Small intestine (tissue), 7 donors: ENCODE results near the gene KLHL18. TPM values are rescaled to one million over a fixed set of nuclear protein-coding genes. Genes with fewer than 3 reads are reported as not detected.

Experiments used
- DNase-seq, 2 donors: peaks; one replicate each; pipeline versions ENCODE4 v3.0.0 to v3.0.0-alpha.2; 2013
- FAIRE-seq: peaks from 2 replicates; lab custom pipeline; 2012; peaks lifted over from hg19 to GRCh38; lab: Jason Lieb, UNC
- H3K27ac ChIP-seq, 3 donors: one replicate each; pipeline ENCODE4 v1.5.1; 2013; ENCODE audit warnings: low read length in 2 of 3, mild to moderate bottlenecking in 2 of 3, control low read depth in 1 of 3, inconsistent platforms in 1 of 3, low read depth in 1 of 3, moderate library complexity in 1 of 3
- H3K27me3 ChIP-seq, 3 donors: one replicate each; pipeline ENCODE4 v1.6.1; 2013; ENCODE audit warnings: low read length in 3 of 3, inconsistent platforms in 1 of 3; ENCODE audit not compliant: control insufficient read depth in 3 of 3, insufficient read depth in 3 of 3
- H3K36me3 ChIP-seq, 3 donors: one replicate each; pipeline ENCODE4 v1.6.1; 2013; ENCODE audit warnings: low read length in 3 of 3, inconsistent platforms in 1 of 3, low read depth in 1 of 3, mild to moderate bottlenecking in 1 of 3, moderate library complexity in 1 of 3; ENCODE audit not compliant: control insufficient read depth in 3 of 3, insufficient read depth in 2 of 3
- H3K4me1 ChIP-seq, 3 donors: one replicate each; pipeline ENCODE4 v1.6.1; 2013; ENCODE audit warnings: low read length in 2 of 3, inconsistent platforms in 1 of 3, low read depth in 1 of 3, mild to moderate bottlenecking in 1 of 3, moderate library complexity in 1 of 3; ENCODE audit not compliant: control insufficient read depth in 3 of 3, insufficient read depth in 2 of 3
- H3K4me3 ChIP-seq, 3 donors: one replicate each; pipeline ENCODE4 v1.5.1; 2013; ENCODE audit warnings: low read length in 3 of 3, control low read depth in 1 of 3, inconsistent platforms in 1 of 3, low read depth in 1 of 3, mild to moderate bottlenecking in 1 of 3, moderate library complexity in 1 of 3
- H3K9me3 ChIP-seq, 2 donors: one replicate each; pipeline ENCODE4 v1.6.1; 2013; ENCODE audit warnings: low read depth in 1 of 2, low read length in 1 of 2; ENCODE audit not compliant: control insufficient read depth in 2 of 2, insufficient read depth in 1 of 2
- WGBS, 3 donors: extraction: QIAGEN DNeasy Blood & Tissue Kit; methylation state at CpG; one replicate each; pipeline ENCODE4 v1.1.7; 2013; 5-methylcytosine and 5-hydroxymethylcytosine counted together
- polyA plus RNA-seq, 4 donors: library from polyadenylated mRNA; stranded (reverse) in 3 of 4; unstranded in 1 of 4; fragments of 200-250 nt in 3 of 4; fragments of 120-200 nt in 1 of 4; gene quantifications; one replicate each; pipeline versions ENCODE4 v1.2.1 to v1.2.3, GENCODE V29; 2013
- donor health status: healthy with polysubstance abuse.
- donor health status: control.
- donor health status: control.
- donor health status: Bipolar disorder and iron deficiency.
- donor health status: healthy.

The KLHL18 gene
- polyA plus RNA-seq, 4 donors, result 8.8 to 23.3 (median 17.6) TPM

DNA sequence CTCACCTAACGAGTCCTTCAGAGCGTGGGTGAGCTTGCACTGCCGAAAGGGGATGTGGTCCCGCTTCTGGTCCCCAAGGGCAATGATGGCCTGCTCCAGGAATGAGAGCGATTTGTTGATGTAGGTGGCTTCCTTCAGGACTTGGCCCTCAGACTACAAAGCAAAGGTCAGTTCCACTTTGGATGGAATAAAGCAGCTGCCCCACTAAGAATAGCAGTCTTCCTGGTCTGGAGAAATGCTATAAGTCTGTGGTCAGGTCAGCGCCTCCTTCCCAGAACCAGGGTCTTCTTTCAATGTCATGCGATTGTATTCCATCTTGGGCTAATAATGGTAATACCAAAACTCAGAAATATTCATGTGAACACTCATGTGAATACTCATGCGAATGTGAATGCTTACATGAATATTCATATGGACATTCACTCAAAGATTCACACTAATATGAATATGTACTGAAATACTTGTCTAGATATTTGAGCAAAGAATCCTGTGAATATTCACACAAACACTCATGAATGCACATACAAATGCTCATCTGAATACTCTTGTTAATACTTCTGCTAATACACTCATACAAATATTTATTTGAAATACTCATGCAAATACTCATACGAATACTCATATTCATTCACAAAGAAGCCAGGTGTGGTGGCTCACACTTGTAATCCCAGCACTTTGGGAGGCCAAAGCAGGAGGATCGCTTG lies 16.9 kb upstream of the KLHL18 start:
- Histone ChIP-seq H3K4me1 (peaks cover 0 to 2% (median 0%) of the 10 kb centered on the region in 3 donors), H3K9me3 (no peaks in the 10 kb centered on the region), H3K27me3 (no peaks in the 10 kb centered on the region), H3K27ac (no peak overlapping the region), H3K36me3 (peaks cover 0 to 9% (median 0%) of the 10 kb centered on the region in 3 donors), H3K4me3 (no peak overlapping the region)
- FAIRE-seq (no peak), DNase-seq (no peak)
- 90 to 92% (median 91%) methylated on average over 10 of the region's 10 CpGs for WGBS, 3 donors

DNA sequence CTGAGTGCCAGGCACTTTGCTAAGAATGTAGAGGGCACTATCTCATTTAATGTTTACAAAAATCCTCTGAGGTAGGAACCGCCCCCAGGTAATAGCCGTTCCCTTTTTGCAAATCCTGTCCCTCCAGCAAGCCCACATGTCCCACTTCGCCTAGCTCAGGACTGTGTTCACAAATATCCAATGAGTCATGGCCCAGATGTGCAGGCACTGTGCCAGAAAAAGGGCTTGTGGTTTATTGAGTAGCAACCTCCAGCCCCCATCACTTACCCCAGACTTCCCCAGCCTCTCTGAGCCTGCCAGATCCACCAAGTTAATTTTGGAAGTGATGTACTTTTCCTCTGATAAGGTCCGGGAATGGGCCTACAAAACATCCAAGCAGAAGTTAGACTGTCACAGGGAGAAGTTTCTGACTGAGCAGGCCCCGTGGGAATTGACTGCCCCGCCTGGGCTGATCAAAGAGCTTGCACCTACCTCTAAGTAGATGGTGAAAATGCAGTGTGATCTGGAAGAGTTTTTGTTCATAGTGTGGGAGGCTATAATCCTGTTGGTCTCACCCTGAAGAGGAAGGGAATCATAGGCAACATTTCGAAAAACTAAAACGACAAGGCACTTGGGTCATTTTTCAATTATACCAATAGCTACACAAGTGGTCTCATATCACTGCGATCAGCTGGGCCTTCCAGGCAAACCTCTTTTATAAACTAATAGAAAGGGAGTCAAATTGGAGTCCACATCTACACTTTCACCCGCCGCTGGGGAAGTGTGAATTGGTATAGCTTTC lies 15.8 kb upstream of the KLHL18 start:
- Histone ChIP-seq H3K4me1 (peaks cover 0 to 2% (median 0%) of the 10 kb centered on the region in 3 donors), H3K4me3 (no peak overlapping the region), H3K27ac (no peak overlapping the region), H3K36me3 (peaks cover 0 to 10% (median 0%) of the 10 kb centered on the region in 3 donors), H3K9me3 (no peaks in the 10 kb centered on the region), H3K27me3 (no peaks in the 10 kb centered on the region)
- 63 to 72% (median 69%) methylated on average over 11 of the region's 11 CpGs for WGBS, 3 donors
- FAIRE-seq (no peak), DNase-seq (peak; percentile 25 to 33)

DNA sequence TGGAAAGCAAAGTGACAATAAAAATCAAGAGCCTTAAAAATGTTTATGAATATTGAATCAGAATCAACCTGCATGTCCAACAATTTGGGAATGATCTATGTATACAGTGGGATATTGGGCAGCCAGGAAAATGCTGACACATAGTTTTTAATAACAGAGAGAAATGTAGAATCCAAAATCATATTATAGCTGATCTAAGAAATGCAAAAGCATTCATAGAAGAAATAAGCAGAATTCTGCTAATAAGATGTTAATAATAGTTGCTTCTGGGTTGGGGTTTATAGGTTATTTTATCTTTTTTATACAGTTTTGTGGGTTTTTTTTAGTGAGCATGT lies 15.3 kb upstream of the KLHL18 start:
- no peaks in the 10 kb centered on the region for H3K27me3 ChIP-seq
- DNase-seq (no peak), FAIRE-seq (no peak)
- H3K36me3 ChIP-seq, result peaks cover 0 to 10% (median 0%) of the 10 kb centered on the region in 3 donors
- H3K27ac ChIP-seq, result no peak overlapping the region
- no peaks in the 10 kb centered on the region for H3K9me3 ChIP-seq
- no peak overlapping the region for H3K4me3 ChIP-seq
- H3K4me1 ChIP-seq, result peaks cover 0 to 2% (median 0%) of the 10 kb centered on the region in 3 donors

DNA sequence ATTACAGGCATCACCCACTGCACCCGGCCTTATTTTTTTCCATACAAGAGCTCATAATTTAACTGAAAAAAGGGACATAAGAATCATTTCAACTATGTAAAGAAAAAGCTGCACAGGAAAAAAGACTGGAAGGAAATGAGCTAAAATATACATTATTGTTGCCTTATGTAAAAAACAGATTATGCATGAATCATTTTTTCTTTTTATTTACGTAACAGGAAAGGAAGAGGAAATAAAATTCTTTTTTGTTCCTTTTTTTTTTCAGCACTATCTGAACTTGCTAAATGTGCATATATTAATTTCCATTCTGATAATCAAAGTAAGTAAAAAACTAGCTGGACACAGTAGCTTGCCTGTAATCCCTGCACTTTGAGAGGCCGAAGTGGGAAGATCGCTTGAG lies 12.2 kb upstream of the KLHL18 start:
- no peak overlapping the region for H3K27ac ChIP-seq
- FAIRE-seq (no peak), DNase-seq (no peak)
- H3K9me3 ChIP-seq, result no peaks in the 10 kb centered on the region
- peaks cover 0 to 17% (median 0%) of the 10 kb centered on the region in 3 donors for H3K36me3 ChIP-seq
- H3K4me1 ChIP-seq, result peaks cover 0 to 2% (median 0%) of the 10 kb centered on the region in 3 donors
- H3K4me3 ChIP-seq, result no peak overlapping the region
- no peaks in the 10 kb centered on the region for H3K27me3 ChIP-seq
- 92 to 97% (median 93%) methylated on average over 4 of the region's 4 CpGs for WGBS, 3 donors

DNA sequence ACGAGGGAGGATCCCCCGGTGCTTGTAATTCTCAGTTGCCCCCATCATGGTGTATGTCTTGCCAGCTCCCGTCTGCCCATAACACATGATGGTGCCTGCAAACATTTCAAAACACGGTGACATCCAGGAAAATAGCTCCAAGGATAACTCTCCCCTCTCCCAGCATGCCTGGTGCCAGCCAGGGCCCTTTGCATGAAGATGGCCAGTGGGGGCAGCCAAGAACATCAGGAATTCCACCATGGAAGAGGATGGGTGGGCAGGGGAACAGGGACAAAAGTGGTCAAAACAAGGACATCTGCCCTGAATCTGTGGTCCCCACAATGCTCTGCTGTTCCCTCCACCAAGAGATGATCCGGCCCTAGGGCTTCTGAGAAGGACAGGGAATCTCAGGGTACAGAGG lies 9.2 kb upstream of the KLHL18 start:
- DNase-seq (no peak), FAIRE-seq (no peak)
- 89 to 92% (median 90%) methylated on average over 5 of the region's 5 CpGs for WGBS, 3 donors
- Histone ChIP-seq H3K4me1 (no peaks in the 10 kb centered on the region), H3K9me3 (no peaks in the 10 kb centered on the region), H3K4me3 (no peak overlapping the region), H3K27me3 (no peaks in the 10 kb centered on the region), H3K36me3 (peaks cover 0 to 13% (median 0%) of the 10 kb centered on the region in 3 donors), H3K27ac (no peak overlapping the region)

DNA sequence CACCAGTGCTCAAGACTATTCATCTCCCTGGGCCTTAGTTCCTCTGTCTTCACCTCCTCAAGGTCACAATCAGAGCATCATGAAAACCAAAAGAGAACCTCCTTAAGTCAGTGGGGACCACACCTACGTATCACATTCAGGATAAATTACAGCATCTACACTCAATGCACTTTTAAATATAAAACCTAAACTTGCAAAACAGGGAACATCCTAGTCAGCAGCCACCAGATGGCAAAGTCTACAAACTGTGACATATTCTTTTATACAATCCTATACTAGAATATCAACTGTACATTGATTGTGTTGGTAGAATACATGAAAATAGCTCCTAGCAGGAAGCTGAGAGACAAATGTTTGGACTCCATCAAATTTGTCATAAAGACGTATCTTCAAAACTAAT lies 8.1 kb upstream of the KLHL18 start:
- no peaks in the 10 kb centered on the region for H3K4me1 ChIP-seq
- H3K27ac ChIP-seq, result no peak overlapping the region
- peaks cover 0 to 13% (median 0%) of the 10 kb centered on the region in 3 donors for H3K36me3 ChIP-seq
- H3K4me3 ChIP-seq, result no peak overlapping the region
- H3K9me3 ChIP-seq, result no peaks in the 10 kb centered on the region
- no peak for DNase-seq
- no peak for FAIRE-seq
- 90 to 99% (median 91%) methylated on average over 2 of the region's 2 CpGs for WGBS, 3 donors
- H3K27me3 ChIP-seq, result no peaks in the 10 kb centered on the region

DNA sequence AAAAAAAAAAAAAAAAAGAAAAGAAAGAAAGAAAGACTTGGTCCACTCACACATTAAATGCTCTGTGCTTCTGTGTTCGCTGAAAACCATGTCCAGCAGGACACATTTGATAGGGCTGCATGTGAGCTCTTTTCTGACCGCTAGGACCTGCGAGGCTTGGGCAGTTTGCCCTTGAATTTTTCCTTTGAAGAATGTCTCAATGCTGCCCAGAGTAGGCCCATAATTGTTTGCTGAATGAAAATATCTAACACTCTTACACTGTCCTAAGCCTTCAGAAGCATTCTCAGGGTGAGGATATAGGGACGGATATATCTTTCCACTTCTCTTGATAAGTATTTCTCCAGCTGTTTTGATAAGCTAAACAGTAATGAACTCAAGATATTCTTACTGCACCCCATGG lies 6.2 kb upstream of the KLHL18 start:
- WGBS, 3 donors, result 83 to 86% (median 85%) methylated on average over 4 of the region's 4 CpGs
- no peaks in the 10 kb centered on the region for H3K4me1 ChIP-seq
- H3K27me3 ChIP-seq, result no peaks in the 10 kb centered on the region
- FAIRE-seq, result no peak
- no peaks in the 10 kb centered on the region for H3K9me3 ChIP-seq
- no peak overlapping the region for H3K4me3 ChIP-seq
- H3K27ac ChIP-seq, result no peak overlapping the region
- DNase-seq, result no peak
- H3K36me3 ChIP-seq, result peaks cover 0 to 13% (median 0%) of the 10 kb centered on the region in 3 donors

DNA sequence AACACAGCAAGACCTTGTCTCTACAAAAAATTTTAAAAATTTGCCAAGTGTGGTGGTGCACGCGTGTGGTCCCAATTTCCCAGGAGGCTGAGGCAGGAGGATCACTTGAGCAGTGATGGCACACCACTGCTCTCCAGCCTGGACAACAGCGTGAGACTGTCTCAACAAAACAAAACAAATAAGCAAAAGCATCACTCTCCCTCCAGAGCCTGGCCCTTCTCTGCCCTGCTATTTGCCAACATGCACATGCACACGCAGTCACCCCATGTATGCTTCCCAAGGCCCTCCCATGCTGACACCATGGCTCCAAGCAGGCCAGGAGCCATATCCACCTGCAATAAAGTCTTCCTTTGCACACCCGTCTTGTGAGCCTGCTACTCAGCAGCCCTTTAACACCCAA lies 2.2 kb upstream of the KLHL18 start:
- Histone ChIP-seq H3K9me3 (no peaks in the 10 kb centered on the region), H3K36me3 (peaks cover 0 to 3% (median 0%) of the 10 kb centered on the region in 3 donors), H3K4me3 (no peak overlapping the region), H3K4me1 (peaks cover 0 to 9% (median 8%) of the 10 kb centered on the region in 3 donors), H3K27me3 (no peaks in the 10 kb centered on the region), H3K27ac (no peak overlapping the region)
- WGBS, 3 donors, result 93 to 95% (median 94%) methylated on average over 5 of the region's 5 CpGs
- DNase-seq (no peak), FAIRE-seq (no peak)
